HL-60 (cell line): ENCODE measurements around the gene KRT81.

Experiments
- DNase-seq, 2 experiments: peaks; one replicate each; pipeline ENCODE4 v3.0.0-alpha.2; 2010 to 2020; ENCODE audit warnings: low read depth in 1 of 2, low spot score in 1 of 2
- H3K27ac ChIP-seq: fragments of 250-450 bp; sonication (Bioruptor Pico); replicated peaks from 2 replicates; pipeline ENCODE4 v1.5.1; 2020; ENCODE audit warnings: mild to moderate bottlenecking, moderate library complexity
- H3K27me3 ChIP-seq: fragments of 250-450 bp; sonication (Bioruptor Pico); 2 replicates; pipeline ENCODE4 v1.5.1; 2021; ENCODE audit warnings: mild to moderate bottlenecking, moderate library complexity; ENCODE audit not compliant: insufficient read depth, poor library complexity, severe bottlenecking
- H3K4me3 ChIP-seq: replicated peaks from 2 replicates; pipeline ENCODE4 v1.5.1; 2011; ENCODE audit warnings: mild to moderate bottlenecking, control low read depth, low read length; ENCODE audit not compliant: insufficient read depth
- GABPA ChIP-seq: IDR thresholded peaks from 2 replicates; pipeline ENCODE4 v1.6.1; 2012; ENCODE audit warnings: low read depth
- POLR2AphosphoS5 ChIP-seq: IDR thresholded peaks from 2 replicates; pipeline ENCODE4 v1.6.1; 2012; ENCODE audit warnings: low read depth
- SPI1 ChIP-seq: IDR thresholded peaks from 2 replicates; pipeline ENCODE4 v1.6.1; 2012; ENCODE audit warnings: low read depth, mild to moderate bottlenecking, borderline replicate concordance
- TF ChIP-seq, protein P1 (sequence below): IDR thresholded peaks from 2 replicates; pipeline ENCODE4 v1.6.1; 2012; ENCODE audit warnings: low read depth; ENCODE audit not compliant: insufficient replicate concordance
- TF ChIP-seq, protein P2 (sequence below): IDR thresholded peaks from one replicate; pipeline ENCODE4 v1.5.1; 2011; ENCODE audit warnings: low read length, control low read depth, inconsistent platforms; ENCODE audit not compliant: insufficient read depth

KRT81 gene

DNA sequence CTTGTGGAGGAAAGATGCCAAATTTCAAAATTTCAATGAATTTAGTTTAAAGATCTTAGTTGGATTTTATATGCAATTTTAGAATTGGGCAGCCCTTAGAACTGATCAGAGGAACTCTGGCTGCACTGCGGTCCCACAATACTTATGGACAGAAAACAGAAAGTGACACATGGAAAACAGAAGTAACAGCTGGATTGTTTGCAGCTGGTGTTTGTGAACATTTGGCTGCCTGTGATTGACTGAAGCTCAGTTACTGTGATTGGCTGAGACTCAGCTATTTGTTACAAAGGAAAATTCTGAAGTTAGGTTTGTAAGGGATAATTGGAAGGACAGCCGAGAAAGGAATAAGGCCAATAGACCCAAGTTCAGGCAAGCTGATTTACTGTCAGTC is 26.9 kb downstream of the KRT81 start:
- TF ChIP-seq POLR2AphosphoS5 (no peak), SPI1 (no peak), GABPA (no peak)
- TF ChIP-seq, protein P1, sequence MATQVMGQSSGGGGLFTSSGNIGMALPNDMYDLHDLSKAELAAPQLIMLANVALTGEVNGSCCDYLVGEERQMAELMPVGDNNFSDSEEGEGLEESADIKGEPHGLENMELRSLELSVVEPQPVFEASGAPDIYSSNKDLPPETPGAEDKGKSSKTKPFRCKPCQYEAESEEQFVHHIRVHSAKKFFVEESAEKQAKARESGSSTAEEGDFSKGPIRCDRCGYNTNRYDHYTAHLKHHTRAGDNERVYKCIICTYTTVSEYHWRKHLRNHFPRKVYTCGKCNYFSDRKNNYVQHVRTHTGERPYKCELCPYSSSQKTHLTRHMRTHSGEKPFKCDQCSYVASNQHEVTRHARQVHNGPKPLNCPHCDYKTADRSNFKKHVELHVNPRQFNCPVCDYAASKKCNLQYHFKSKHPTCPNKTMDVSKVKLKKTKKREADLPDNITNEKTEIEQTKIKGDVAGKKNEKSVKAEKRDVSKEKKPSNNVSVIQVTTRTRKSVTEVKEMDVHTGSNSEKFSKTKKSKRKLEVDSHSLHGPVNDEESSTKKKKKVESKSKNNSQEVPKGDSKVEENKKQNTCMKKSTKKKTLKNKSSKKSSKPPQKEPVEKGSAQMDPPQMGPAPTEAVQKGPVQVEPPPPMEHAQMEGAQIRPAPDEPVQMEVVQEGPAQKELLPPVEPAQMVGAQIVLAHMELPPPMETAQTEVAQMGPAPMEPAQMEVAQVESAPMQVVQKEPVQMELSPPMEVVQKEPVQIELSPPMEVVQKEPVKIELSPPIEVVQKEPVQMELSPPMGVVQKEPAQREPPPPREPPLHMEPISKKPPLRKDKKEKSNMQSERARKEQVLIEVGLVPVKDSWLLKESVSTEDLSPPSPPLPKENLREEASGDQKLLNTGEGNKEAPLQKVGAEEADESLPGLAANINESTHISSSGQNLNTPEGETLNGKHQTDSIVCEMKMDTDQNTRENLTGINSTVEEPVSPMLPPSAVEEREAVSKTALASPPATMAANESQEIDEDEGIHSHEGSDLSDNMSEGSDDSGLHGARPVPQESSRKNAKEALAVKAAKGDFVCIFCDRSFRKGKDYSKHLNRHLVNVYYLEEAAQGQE: no peak
- TF ChIP-seq, protein P2, sequence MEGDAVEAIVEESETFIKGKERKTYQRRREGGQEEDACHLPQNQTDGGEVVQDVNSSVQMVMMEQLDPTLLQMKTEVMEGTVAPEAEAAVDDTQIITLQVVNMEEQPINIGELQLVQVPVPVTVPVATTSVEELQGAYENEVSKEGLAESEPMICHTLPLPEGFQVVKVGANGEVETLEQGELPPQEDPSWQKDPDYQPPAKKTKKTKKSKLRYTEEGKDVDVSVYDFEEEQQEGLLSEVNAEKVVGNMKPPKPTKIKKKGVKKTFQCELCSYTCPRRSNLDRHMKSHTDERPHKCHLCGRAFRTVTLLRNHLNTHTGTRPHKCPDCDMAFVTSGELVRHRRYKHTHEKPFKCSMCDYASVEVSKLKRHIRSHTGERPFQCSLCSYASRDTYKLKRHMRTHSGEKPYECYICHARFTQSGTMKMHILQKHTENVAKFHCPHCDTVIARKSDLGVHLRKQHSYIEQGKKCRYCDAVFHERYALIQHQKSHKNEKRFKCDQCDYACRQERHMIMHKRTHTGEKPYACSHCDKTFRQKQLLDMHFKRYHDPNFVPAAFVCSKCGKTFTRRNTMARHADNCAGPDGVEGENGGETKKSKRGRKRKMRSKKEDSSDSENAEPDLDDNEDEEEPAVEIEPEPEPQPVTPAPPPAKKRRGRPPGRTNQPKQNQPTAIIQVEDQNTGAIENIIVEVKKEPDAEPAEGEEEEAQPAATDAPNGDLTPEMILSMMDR: no peak
- Histone ChIP-seq H3K27me3 (peaks cover 5% of the 10 kb centered on the region), H3K4me3 (no peak overlapping the region), H3K27ac (no peak overlapping the region)
- no peak for DNase-seq

DNA sequence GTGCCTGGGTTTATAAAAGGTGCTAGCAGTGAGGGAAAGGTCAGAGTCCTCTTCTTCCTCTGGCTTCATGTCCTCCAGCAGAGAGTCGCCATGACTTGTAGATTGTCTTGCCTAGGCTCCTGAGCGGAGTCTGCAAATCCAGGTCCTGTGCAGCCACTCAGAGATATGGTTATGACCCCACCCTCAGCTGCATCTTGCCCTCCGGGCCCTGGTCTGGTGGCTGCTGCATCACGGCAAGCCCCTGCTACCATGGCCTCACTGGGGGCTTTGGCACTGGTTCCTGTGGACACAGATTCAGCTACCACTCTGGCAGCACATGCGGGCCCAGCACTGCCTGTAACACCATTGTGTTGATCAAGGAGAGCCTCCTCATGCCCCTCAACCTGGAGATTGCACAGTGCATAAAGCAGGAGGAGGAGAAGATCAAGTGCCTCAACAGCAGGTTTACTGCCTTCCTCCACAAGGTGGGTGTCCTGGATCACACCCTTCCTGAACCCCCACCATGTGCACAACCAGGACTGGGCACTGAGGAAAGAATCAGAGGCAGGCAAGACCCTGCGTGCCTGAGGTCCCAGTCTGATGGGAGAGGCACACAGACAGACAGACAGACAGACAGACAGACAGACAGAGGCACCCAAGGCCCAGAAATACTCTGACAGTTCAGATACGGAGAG is 27.4 kb downstream of the KRT81 start:
- DNase-seq: no peak
- no peak overlapping the region for H3K27ac ChIP-seq
- TF ChIP-seq POLR2AphosphoS5 (no peak), SPI1 (no peak), GABPA (no peak)
- TF ChIP-seq, protein P2: no peak
- TF ChIP-seq, protein P1: no peak
- H3K4me3 ChIP-seq: no peak overlapping the region
- peaks cover 7% of the 10 kb centered on the region for H3K27me3 ChIP-seq

DNA sequence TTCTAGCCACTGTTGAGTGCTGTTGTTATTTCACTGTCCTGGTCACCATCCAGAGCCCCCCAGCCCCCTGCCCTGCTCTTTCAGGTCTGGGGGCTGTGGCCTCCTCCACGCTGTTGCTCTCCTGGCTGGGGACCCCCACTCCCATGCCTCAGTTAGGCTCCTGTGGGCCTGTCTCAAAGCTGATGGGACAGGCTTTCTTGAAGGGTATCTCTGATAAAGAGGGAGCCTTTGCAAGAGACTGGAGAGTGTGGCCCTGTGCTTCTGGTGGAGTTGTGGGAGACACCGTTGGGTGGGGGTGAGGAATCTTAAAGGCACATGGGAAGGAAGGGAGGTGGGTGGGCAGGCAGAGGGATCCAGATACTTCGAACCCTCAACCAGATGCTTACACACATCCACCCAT is 29.0 kb downstream of the KRT81 start:
- H3K27me3 ChIP-seq: peaks cover 15% of the 10 kb centered on the region
- H3K27ac ChIP-seq: no peak overlapping the region
- no peak overlapping the region for H3K4me3 ChIP-seq
- TF ChIP-seq GABPA (no peak), POLR2AphosphoS5 (no peak), SPI1 (no peak)
- TF ChIP-seq, protein P2: no peak
- TF ChIP-seq, protein P1: no peak
- DNase-seq: no peak
